Peyer's patch (tissue), 4 donors: Measurements from ENCODE around the gene TEX51.

ENCODE experiments used
- CTCF ChIP-seq, 6 experiments: fragments of 450-650 bp in 4 of 6; fragments of 200-600 bp in 2 of 6; sonication (generic) in 1 of 6; IDR thresholded peaks; one replicate each; pipeline ENCODE4 v1.5.1; 2017 to 2019; ENCODE audit warnings: antibody characterized with exemption in 6 of 6, mild to moderate bottlenecking in 3 of 6, moderate library complexity in 1 of 6
- POLR2A ChIP-seq, 2 donors: fragments of 450-650 bp; IDR thresholded peaks; one replicate each; pipeline ENCODE4 v1.5.1; 2017; ENCODE audit warnings: antibody characterized with exemption in 2 of 2, mild to moderate bottlenecking in 2 of 2, moderate library complexity in 2 of 2

GRCh38 chr2:126884861-126885750 is 13.6 kb upstream of the TEX51 start:
- no peak for TF ChIP-seq POLR2A (IDR thresholded peaks at IDR 0.05)
- TF ChIP-seq CTCF (IDR thresholded peaks at IDR 0.05): no peak
